Measurements from ENCODE around the gene KASH5.

GRCh38 chr19:49407482-49408015, 19.5 kb downstream of the KASH5 start:
- TF ChIP-seq, protein P1, sequence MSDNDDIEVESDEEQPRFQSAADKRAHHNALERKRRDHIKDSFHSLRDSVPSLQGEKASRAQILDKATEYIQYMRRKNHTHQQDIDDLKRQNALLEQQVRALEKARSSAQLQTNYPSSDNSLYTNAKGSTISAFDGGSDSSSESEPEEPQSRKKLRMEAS (IDR thresholded peaks at IDR 0.05) = no peak
- TF ChIP-seq, protein P2, sequence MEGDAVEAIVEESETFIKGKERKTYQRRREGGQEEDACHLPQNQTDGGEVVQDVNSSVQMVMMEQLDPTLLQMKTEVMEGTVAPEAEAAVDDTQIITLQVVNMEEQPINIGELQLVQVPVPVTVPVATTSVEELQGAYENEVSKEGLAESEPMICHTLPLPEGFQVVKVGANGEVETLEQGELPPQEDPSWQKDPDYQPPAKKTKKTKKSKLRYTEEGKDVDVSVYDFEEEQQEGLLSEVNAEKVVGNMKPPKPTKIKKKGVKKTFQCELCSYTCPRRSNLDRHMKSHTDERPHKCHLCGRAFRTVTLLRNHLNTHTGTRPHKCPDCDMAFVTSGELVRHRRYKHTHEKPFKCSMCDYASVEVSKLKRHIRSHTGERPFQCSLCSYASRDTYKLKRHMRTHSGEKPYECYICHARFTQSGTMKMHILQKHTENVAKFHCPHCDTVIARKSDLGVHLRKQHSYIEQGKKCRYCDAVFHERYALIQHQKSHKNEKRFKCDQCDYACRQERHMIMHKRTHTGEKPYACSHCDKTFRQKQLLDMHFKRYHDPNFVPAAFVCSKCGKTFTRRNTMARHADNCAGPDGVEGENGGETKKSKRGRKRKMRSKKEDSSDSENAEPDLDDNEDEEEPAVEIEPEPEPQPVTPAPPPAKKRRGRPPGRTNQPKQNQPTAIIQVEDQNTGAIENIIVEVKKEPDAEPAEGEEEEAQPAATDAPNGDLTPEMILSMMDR (IDR thresholded peaks at IDR 0.05; ENCODE audit: low read depth, low read length, missing input control) = no peak
- no peak for TF ChIP-seq RAD21 (IDR thresholded peaks at IDR 0.05)
- TF ChIP-seq, protein P3, sequence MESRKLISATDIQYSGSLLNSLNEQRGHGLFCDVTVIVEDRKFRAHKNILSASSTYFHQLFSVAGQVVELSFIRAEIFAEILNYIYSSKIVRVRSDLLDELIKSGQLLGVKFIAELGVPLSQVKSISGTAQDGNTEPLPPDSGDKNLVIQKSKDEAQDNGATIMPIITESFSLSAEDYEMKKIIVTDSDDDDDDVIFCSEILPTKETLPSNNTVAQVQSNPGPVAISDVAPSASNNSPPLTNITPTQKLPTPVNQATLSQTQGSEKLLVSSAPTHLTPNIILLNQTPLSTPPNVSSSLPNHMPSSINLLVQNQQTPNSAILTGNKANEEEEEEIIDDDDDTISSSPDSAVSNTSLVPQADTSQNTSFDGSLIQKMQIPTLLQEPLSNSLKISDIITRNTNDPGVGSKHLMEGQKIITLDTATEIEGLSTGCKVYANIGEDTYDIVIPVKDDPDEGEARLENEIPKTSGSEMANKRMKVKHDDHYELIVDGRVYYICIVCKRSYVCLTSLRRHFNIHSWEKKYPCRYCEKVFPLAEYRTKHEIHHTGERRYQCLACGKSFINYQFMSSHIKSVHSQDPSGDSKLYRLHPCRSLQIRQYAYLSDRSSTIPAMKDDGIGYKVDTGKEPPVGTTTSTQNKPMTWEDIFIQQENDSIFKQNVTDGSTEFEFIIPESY (IDR thresholded peaks at IDR 0.05) = no peak
- TF ChIP-seq JUND (IDR thresholded peaks at IDR 0.05) = no peak
